RWPE2 (cell line): Measurements from ENCODE around the gene ZHX3.
"Not testable (repeated sequence)": the region's sequence is repeated elsewhere in the genome, so short reads cannot be mapped to it uniquely, and the experiment has no call there.

ENCODE experiments used
- ATAC-seq: fragments of 200-7000 bp; cut with Tn5 transposase; 3 replicates; pipeline ENCODE4 v1.9.1; 2021; ENCODE audit warnings: low read depth
- DNase-seq: peaks from one replicate; pipeline ENCODE4 v3.0.0-alpha.2; 2020; ENCODE audit warnings: low spot score
- H3K27ac ChIP-seq: fragments of 450-650 bp; 2 replicates; pipeline ENCODE4 v1.5.1; 2017; ENCODE audit warnings: mild to moderate bottlenecking; ENCODE audit not compliant: poor library complexity, severe bottlenecking
- H3K27me3 ChIP-seq: fragments of 250-450 bp; sonication (Bioruptor Pico); 2 replicates; pipeline ENCODE4 v1.5.1; 2021; ENCODE audit warnings: mild to moderate bottlenecking, moderate library complexity; ENCODE audit not compliant: insufficient read depth, poor library complexity, severe bottlenecking
- H3K36me3 ChIP-seq: fragments of 250-450 bp; sonication (Bioruptor Pico); 2 replicates; pipeline ENCODE4 v1.5.1; 2020; ENCODE audit warnings: low read depth, mild to moderate bottlenecking, moderate library complexity
- H3K4me1 ChIP-seq: fragments of 250-450 bp; sonication (Bioruptor Pico); 2 replicates; pipeline ENCODE4 v1.5.1; 2021; ENCODE audit warnings: mild to moderate bottlenecking, moderate library complexity; ENCODE audit not compliant: insufficient read depth, poor library complexity, severe bottlenecking
- H3K4me3 ChIP-seq: fragments of 250-450 bp; sonication (Bioruptor Pico); 2 replicates; pipeline ENCODE4 v1.5.1; 2021; ENCODE audit warnings: mild to moderate bottlenecking, moderate library complexity; ENCODE audit not compliant: severe bottlenecking
- H3K9me3 ChIP-seq: fragments of 250-450 bp; sonication (Bioruptor Pico); 2 replicates; pipeline ENCODE4 v1.5.1; 2021; ENCODE audit warnings: mild to moderate bottlenecking, moderate library complexity; ENCODE audit not compliant: severe bottlenecking
- TF ChIP-seq, protein P1 (sequence below): fragments of 450-650 bp; IDR thresholded peaks from one replicate; pipeline ENCODE4 v1.5.1; 2017; ENCODE audit warnings: mild to moderate bottlenecking, moderate library complexity; ENCODE audit not compliant: poor library complexity, severe bottlenecking

The ZHX3 gene

DNA sequence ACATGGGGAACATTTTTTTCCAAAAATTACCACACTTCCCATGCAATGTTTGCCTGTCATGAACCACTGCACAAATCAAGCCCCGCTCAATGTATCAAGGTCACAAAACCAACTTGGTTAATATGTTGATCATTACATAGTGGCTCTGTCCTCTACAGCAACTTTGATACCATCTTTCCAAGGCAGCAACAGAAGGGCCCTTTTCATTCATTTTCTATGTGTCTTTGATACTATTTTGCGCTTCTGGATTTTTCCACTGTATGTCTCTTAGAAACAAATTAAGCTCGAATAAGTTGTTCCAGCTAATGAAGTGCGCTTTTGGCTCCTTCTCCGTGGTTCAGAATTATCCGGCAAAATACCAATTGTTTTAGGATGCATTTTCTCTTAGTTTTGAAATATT lies 1.5 kb downstream of the ZHX3 start:
- TF ChIP-seq, protein P1, sequence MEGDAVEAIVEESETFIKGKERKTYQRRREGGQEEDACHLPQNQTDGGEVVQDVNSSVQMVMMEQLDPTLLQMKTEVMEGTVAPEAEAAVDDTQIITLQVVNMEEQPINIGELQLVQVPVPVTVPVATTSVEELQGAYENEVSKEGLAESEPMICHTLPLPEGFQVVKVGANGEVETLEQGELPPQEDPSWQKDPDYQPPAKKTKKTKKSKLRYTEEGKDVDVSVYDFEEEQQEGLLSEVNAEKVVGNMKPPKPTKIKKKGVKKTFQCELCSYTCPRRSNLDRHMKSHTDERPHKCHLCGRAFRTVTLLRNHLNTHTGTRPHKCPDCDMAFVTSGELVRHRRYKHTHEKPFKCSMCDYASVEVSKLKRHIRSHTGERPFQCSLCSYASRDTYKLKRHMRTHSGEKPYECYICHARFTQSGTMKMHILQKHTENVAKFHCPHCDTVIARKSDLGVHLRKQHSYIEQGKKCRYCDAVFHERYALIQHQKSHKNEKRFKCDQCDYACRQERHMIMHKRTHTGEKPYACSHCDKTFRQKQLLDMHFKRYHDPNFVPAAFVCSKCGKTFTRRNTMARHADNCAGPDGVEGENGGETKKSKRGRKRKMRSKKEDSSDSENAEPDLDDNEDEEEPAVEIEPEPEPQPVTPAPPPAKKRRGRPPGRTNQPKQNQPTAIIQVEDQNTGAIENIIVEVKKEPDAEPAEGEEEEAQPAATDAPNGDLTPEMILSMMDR: no peak
- Histone ChIP-seq H3K27ac (peak overlapping the region; percentile 94), H3K4me1 (peaks cover 22% of the 10 kb centered on the region), H3K4me3 (peak overlapping the region; percentile 79), H3K9me3 (no peaks in the 10 kb centered on the region), H3K27me3 (no peaks in the 10 kb centered on the region), H3K36me3 (peaks cover 13% of the 10 kb centered on the region; the same call in 1 of the 2 replicates)
- DNase-seq (no peak), ATAC-seq (no peak)

DNA sequence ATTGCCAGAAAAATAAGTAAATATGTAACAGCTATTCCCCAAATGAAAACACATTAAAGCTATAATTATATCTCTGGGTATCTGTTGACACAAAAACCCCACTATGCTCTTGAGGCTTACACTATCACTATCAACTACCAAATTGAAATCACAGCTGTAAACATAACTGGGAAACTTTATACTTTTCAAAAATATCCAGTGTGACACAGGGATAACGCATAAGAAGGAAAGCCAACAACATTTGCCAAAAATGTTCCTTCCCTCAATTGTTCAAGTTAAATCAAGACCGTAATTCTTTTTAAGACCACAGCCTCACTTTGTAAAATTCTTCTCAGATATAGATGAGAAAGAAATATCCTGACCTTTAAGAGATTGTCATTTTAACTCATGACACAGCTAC lies 3.1 kb downstream of the ZHX3 start:
- no peak for DNase-seq
- Histone ChIP-seq H3K27me3 (no peaks in the 10 kb centered on the region), H3K4me3 (no peak overlapping the region), H3K36me3 (peaks cover 13% of the 10 kb centered on the region; the same call in 1 of the 2 replicates), H3K4me1 (peaks cover 32% of the 10 kb centered on the region), H3K27ac (peak overlapping the region; percentile 94), H3K9me3 (no peaks in the 10 kb centered on the region)
- TF ChIP-seq, protein P1: no peak
- ATAC-seq: no peak

DNA sequence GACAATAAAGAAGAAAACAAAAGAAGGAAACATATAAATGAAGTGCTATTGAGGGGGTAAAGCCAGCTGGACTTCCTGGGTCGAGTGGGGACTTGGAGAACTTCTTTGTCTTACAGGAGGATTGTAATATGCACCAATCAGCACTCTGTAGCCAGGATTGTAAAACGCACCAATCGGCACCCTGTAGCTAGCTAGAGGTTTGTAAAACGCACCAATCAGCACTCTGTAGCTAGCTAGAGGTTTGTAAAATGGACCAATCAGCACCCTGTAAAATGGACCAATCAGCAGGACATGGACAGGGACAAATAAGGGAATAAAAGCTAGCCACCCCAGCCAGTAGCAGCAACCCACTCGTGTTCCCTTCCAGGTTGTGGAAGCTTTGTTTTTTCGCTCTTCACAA lies 5.5 kb downstream of the ZHX3 start:
- not testable (repeated sequence) for H3K4me3 ChIP-seq, ATAC-seq, H3K27ac ChIP-seq, H3K27me3 ChIP-seq, H3K9me3 ChIP-seq, DNase-seq
- Histone ChIP-seq H3K36me3 (peaks cover 13% of the 10 kb centered on the region; the same call in 1 of the 2 replicates), H3K4me1 (peaks cover 44% of the 10 kb centered on the region)

DNA sequence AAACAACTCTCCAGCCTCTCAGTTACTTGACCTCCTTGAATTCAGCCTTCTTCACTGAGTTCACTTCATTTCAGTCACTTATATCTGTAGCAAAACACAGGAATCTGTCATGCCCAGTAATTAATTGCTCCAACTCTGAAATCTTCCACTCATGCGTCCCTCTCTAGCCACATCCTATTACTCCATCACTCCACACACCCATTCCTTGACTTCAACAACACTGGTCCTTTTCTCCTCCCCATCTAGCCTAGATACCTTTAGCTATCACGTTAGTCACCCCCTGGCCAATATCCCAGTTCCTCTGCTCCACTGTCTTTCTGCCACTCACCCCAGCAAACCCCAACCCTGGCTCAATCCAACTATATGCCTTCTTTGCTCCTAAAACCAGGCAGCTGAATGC lies 7.7 kb downstream of the ZHX3 start:
- no peak overlapping the region for H3K4me3 ChIP-seq
- no peaks in the 10 kb centered on the region for H3K9me3 ChIP-seq
- peak overlapping the region; percentile 61 for H3K27ac ChIP-seq
- DNase-seq (no peak), ATAC-seq (peak; percentile 80)
- H3K27me3 ChIP-seq: no peaks in the 10 kb centered on the region
- TF ChIP-seq, protein P1: no peak
- peaks cover 33% of the 10 kb centered on the region for H3K4me1 ChIP-seq
- H3K36me3 ChIP-seq: peaks cover 13% of the 10 kb centered on the region; the same call in 1 of the 2 replicates

DNA sequence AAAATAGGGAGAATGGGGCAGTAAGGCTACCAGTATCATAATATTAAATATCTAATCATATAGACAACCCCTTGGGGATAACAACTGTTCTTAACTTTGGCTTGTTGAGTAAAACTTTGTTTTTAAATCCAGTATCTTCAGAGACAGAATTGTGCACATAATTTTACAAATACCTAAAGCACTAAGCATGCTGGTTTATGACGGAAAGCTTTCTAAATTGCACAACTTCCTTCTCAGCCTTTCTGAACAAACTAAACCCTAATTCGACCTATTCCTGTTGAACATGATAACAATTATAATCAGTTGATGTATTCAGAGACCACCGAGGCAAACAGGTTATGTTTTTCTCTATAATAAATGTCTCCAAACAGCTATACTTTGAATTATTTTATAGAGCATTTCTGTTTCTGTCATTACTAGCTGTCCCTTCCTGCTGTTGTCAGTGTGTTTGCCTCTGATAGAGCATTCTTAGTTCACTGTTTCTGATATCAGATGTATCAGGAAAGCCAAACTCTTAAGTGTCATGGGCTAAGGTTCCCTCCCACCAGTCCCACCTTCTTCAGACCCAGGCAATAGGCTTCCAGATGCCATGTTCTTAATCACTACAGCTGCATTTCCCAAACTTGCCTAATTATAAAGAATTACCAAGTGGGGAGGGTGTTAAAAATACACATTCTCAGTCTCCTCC lies 8.7 kb downstream of the ZHX3 start:
- ATAC-seq (peak; percentile 9; the same call in 2 of the 3 replicates), DNase-seq (no peak)
- Histone ChIP-seq H3K27me3 (no peaks in the 10 kb centered on the region), H3K4me1 (peaks cover 27% of the 10 kb centered on the region), H3K36me3 (peaks cover 13% of the 10 kb centered on the region; the same call in 1 of the 2 replicates), H3K9me3 (no peaks in the 10 kb centered on the region), H3K27ac (peak overlapping the region; percentile 61), H3K4me3 (no peak overlapping the region)
- TF ChIP-seq, protein P1: no peak
